Measurements from ENCODE around the gene DTD1.

DTD1 gene

GRCh38 chr20:18793625-18794427 lies 206.0 kb downstream of the DTD1 start:
- peak; percentile 88 for DNase-seq (ENCODE audit: low read depth, low spot score)

- DNase-seq (ENCODE audit: low read depth, low spot score), result no peak
These were observed 206.6 kb downstream of the DTD1 start for GRCh38 chr20:18794428-18794787.

- no peak for DNase-seq (ENCODE audit: low read depth, low spot score)
These were observed 207.5 kb downstream of the DTD1 start for GRCh38 chr20:18795366-18795765.

GRCh38 chr20:18796282-18796833 lies 208.5 kb downstream of the DTD1 start:
- no peak for DNase-seq (ENCODE audit: low read depth, low spot score)

- no peak for DNase-seq (ENCODE audit: low read depth, low spot score)
These were observed 213.7 kb downstream of the DTD1 start for GRCh38 chr20:18801516-18801915.

- DNase-seq (ENCODE audit: low read depth, low spot score), result no peak
These were observed 214.3 kb downstream of the DTD1 start for GRCh38 chr20:18802012-18802634.

- DNase-seq (ENCODE audit: low read depth, low spot score), result no peak
These were observed 218.0 kb downstream of the DTD1 start for GRCh38 chr20:18805881-18806280.

GRCh38 chr20:18808712-18809111 lies 220.9 kb downstream of the DTD1 start:
- DNase-seq (ENCODE audit: low read depth, low spot score), result no peak

GRCh38 chr20:18811186-18811585 lies 223.3 kb downstream of the DTD1 start:
- DNase-seq (ENCODE audit: low read depth, low spot score), result no peak

GRCh38 chr20:18811904-18812303 lies 224.1 kb downstream of the DTD1 start:
- DNase-seq (ENCODE audit: low read depth, low spot score), result no peak

- DNase-seq (ENCODE audit: low read depth, low spot score), result no peak
These were observed 225.6 kb downstream of the DTD1 start, which contains the start of gene SCP2D1 for GRCh38 chr20:18813483-18813882. TSS of gene SCP2D1 (plus strand) at chr20:18813783. CDS start at chr20:18813816, 33 bp downstream.

- DNase-seq (ENCODE audit: low read depth, low spot score), result no peak
These were observed 227.5 kb downstream of the DTD1 start for GRCh38 chr20:18815194-18815942.
